Activated CD8-positive, alpha-beta memory T cell treated with anti-CD3 and anti-CD28 coated beads, Interleukin-2, amount 10 ng/mL, durations not matched to agents 7 days and 5 days (primary cell): Measurements from ENCODE around the gene ABLIM2. TPM values are rescaled to one million over a fixed set of nuclear protein-coding genes. Genes with fewer than 3 reads are reported as not detected.

Source experiments
- ATAC-seq: fragments of 150-1000 bp; cut with Tn5 transposase; one replicate; pipeline ENCODE4 v1.10.0; 2021; ENCODE audit warnings: moderate library complexity
- CTCF ChIA-PET: fragments of 350-600 bp; sonication (Branson Sonifier 250); formaldehyde crosslinking; loops from one replicate; lab custom pipeline; 2021; ENCODE audit warnings: antibody characterized with exemption; lab: Charles Lee
- DNase-seq: peaks from one replicate; pipeline ENCODE4 v3.0.0-alpha.2; 2020
- H3K27ac Mint-ChIP-seq: one replicate; pipeline ENCODE4 v1.8.0; 2021; ENCODE audit warnings: mild to moderate bottlenecking, mixed read lengths
- H3K27me3 Mint-ChIP-seq: one replicate; pipeline ENCODE4 v1.8.0; 2021; ENCODE audit warnings: mixed read lengths
- H3K36me3 Mint-ChIP-seq: one replicate; pipeline ENCODE4 v1.8.0; 2021; ENCODE audit warnings: mild to moderate bottlenecking, mixed read lengths
- H3K4me1 Mint-ChIP-seq: one replicate; pipeline ENCODE4 v1.8.0; 2021; ENCODE audit warnings: mixed read lengths
- H3K4me3 Mint-ChIP-seq: one replicate; pipeline ENCODE4 v1.8.0; 2021; ENCODE audit warnings: mild to moderate bottlenecking, moderate library complexity, mixed read lengths
- H3K9me3 Mint-ChIP-seq: one replicate; pipeline ENCODE4 v1.8.0; 2022; ENCODE audit warnings: low read depth, mixed read lengths
- total RNA-seq, 2 experiments: library from RNA; stranded (reverse); gene quantifications; one replicate each; pipeline ENCODE4 v1.2.3, GENCODE V29; 2021

ABLIM2 gene
- total RNA-seq, 2 experiments from 2014 or later: 0.19 TPM; not detected in 1

DNA sequence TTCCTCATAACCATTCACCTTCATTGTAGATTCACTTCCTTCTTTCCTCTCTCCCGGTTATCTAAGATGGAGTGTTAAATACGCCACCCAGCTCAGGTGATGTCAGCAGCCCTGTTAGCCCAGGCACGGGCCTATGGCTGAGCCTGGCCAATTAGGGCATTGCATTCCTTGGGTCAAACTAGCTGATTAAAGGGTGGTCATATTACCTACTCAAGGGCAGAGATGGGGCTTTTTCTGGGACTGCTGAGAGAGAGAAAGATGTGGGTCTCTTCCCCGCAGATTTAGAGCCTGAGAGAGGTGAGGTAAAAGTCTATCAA is 179.0 kb downstream of the ABLIM2 start:
- Mint-ChIP-seq H3K4me1 (peaks cover 7% of the 10 kb centered on the region), H3K27me3 (peaks cover 3% of the 10 kb centered on the region), H3K36me3 (no peaks in the 10 kb centered on the region), H3K9me3 (no peaks in the 10 kb centered on the region), H3K4me3 (no peak overlapping the region), H3K27ac (no peak overlapping the region)
- DNase-seq (no peak), ATAC-seq (no peak)
- CTCF ChIA-PET: interaction anchor here (2.8 kb wide), 1 partner anchor 8 kb away, joined by 11 read pairs; no protein-coding TSS in a partner anchor

DNA sequence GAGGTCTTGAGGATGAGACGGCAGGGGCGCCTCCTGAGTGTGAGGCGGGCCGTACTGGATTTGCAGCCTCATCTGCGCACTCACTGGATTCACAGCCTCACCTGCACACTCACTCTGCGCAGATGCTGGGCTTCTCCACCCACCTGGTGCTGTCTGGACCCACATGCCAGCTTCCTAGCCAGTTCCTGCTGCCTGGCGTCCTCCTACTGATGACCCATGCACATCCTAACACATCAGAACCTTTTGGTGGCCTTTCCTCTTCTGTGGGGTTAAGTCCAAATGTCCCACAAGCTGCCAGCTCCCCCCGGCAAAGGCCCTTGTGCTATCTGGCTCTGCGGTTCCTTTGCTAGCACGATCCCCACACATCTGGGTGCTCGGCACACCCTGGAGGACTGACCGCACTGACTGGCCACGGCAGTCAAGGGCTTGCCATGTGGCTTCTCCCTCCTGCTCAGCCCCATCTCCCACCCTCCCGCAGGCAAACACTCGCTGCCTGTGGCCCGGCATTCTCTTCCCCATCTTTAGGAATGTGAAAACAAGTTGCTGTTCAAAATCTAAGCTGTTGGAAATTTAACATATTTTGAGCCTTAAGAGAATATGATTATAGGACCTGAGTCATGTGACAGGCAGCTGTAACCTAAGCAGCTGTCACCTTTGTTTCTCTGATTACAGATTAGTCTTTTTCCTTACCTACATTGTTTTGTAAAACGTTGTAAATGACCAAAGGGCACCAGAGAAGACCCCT is 179.5 kb downstream of the ABLIM2 start:
- ATAC-seq (no peak), DNase-seq (no peak)
- Mint-ChIP-seq H3K27me3 (peaks cover 3% of the 10 kb centered on the region), H3K36me3 (no peaks in the 10 kb centered on the region), H3K4me1 (peaks cover 7% of the 10 kb centered on the region), H3K9me3 (no peaks in the 10 kb centered on the region), H3K4me3 (no peak overlapping the region), H3K27ac (no peak overlapping the region)
- CTCF ChIA-PET: interaction anchor here (2.8 kb wide), 1 partner anchor 9 kb away, joined by 11 read pairs; no protein-coding TSS in a partner anchor

DNA sequence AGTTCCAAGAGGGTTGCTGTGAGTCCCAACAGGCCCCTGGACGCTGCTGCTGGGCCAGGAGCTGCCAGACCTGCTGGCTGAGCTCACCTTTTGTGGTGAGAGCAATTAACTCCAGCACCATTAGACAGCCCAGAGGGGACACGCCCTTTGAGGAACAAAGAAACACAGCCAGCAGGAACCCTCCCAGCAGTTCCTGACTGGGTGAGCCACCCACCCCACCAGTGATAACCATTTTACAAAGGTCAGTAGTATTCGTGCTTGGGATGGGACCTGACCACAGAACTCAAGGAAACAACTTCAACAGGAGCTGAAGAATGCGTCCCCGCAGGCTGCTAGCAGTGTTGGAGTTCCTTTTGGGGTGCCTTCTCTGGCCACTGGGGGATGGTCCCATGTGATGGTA is 180.1 kb downstream of the ABLIM2 start:
- no peak for ATAC-seq
- Mint-ChIP-seq H3K9me3 (no peaks in the 10 kb centered on the region), H3K4me1 (peaks cover 10% of the 10 kb centered on the region), H3K36me3 (no peaks in the 10 kb centered on the region), H3K4me3 (no peak overlapping the region), H3K27me3 (peaks cover 3% of the 10 kb centered on the region), H3K27ac (no peak overlapping the region)
- no peak for DNase-seq
- CTCF ChIA-PET: interaction anchor here (0.9 to 2.8 kb wide), 3 partner anchors 9 to 176 kb away, joined by 3 to 11 read pairs (median 5); no protein-coding TSS in a partner anchor

DNA sequence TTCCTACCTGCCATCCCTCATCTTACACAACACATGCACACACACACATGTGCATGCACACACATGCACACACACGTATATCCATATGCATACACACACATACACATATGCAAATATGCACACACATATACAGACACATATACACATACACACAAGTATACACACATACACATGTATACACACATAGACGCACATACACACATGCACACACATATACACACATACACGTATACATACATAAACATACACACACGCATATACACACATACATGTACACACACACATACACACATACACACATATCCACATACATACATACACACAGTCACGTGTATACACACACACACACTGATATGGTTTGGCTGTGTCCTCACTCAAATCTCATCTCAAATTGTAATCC is 182.0 kb downstream of the ABLIM2 start:
- CTCF ChIA-PET: no interaction called here

DNA sequence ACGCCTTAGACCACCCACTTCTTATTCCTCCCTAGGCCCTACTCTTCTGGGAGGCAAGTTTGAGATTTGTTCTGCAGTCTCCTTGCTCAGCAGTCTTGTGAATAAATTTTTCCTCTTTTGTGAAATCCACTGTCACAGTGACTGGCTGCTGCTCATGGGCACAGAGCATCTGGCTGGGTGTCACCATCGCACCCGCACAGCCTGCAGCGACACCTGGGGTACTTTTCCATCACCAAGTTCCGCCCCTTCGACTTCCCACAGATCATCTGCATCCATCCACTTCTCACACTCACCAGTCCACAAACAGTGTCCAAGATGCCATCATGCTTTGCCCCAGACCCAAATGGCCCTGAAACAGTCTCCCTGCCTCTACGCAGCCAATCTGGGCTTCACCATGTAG is 182.6 kb downstream of the ABLIM2 start:
- no peaks in the 10 kb centered on the region for H3K9me3 Mint-ChIP-seq
- peaks cover 3% of the 10 kb centered on the region for H3K27me3 Mint-ChIP-seq
- no peak overlapping the region for H3K4me3 Mint-ChIP-seq
- no peak for ATAC-seq
- H3K4me1 Mint-ChIP-seq: peaks cover 27% of the 10 kb centered on the region
- no peak overlapping the region for H3K27ac Mint-ChIP-seq
- no peak for DNase-seq
- H3K36me3 Mint-ChIP-seq: no peaks in the 10 kb centered on the region
- CTCF ChIA-PET: interaction anchor here (1.6 kb wide), 1 partner anchor 172 kb away, joined by 5 read pairs; no protein-coding TSS in a partner anchor

More for the DNA sequence above, 182.0 kb downstream of the ABLIM2 start:
- Mint-ChIP-seq H3K36me3 (no peaks in the 10 kb centered on the region), H3K4me3 (no peak overlapping the region), H3K9me3 (no peaks in the 10 kb centered on the region), H3K4me1 (peaks cover 24% of the 10 kb centered on the region), H3K27me3 (peaks cover 3% of the 10 kb centered on the region), H3K27ac (no peak overlapping the region)
- ATAC-seq (no peak), DNase-seq (no peak)

DNA sequence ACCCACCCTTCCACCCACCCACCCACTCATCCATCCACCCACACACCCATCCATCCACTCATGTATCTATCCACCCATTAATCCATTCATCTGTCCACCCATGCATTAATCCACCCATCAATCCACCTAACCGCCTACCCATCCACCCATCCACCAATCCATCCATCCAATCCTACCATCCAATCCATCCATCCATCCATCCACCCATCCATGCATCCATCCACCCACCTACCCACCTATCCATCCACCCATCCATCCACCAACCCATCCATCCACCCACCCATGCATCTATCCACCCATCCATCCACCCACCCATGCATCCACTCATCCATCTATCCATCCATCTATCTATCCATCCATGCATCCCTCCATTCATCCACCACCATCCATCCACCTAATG is 184.2 kb downstream of the ABLIM2 start:
- no peak overlapping the region for H3K4me3 Mint-ChIP-seq
- CTCF ChIA-PET: interaction anchor here (1.6 kb wide), 1 partner anchor 170 kb away, joined by 5 read pairs; no protein-coding TSS in a partner anchor
- no peak for ATAC-seq
- H3K27me3 Mint-ChIP-seq: no peaks in the 10 kb centered on the region
- no peaks in the 10 kb centered on the region for H3K9me3 Mint-ChIP-seq
- H3K36me3 Mint-ChIP-seq: no peaks in the 10 kb centered on the region
- no peak for DNase-seq
- H3K27ac Mint-ChIP-seq: no peak overlapping the region
- peaks cover 42% of the 10 kb centered on the region for H3K4me1 Mint-ChIP-seq

DNA sequence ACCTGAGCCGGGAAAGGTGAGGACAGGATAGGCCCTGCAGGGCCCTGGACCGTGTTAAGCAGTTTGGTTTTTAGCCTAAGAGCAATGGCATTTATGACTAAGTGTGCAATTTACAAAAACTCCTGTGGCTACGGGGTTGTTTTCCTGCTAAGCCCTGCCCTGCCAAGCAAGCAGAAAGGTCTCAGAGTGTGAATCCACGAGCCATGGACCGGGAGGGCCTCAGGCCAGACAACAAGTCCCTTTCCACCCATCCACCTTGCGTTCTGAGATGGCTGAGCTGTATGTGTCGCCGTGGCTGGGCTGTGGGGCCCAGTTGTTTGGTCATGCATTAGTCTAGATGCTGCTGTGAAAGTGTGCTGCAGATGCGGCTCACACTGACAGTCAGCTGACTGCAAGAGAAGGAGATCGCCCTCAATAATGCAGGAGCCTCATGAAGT is 185.1 kb downstream of the ABLIM2 start:
- DNase-seq: no peak
- ATAC-seq: no peak
- H3K27ac Mint-ChIP-seq: no peak overlapping the region
- CTCF ChIA-PET: no interaction called here
- H3K4me3 Mint-ChIP-seq: no peak overlapping the region
- H3K27me3 Mint-ChIP-seq: no peaks in the 10 kb centered on the region
- peaks cover 48% of the 10 kb centered on the region for H3K4me1 Mint-ChIP-seq
- no peaks in the 10 kb centered on the region for H3K9me3 Mint-ChIP-seq
- no peaks in the 10 kb centered on the region for H3K36me3 Mint-ChIP-seq

DNA sequence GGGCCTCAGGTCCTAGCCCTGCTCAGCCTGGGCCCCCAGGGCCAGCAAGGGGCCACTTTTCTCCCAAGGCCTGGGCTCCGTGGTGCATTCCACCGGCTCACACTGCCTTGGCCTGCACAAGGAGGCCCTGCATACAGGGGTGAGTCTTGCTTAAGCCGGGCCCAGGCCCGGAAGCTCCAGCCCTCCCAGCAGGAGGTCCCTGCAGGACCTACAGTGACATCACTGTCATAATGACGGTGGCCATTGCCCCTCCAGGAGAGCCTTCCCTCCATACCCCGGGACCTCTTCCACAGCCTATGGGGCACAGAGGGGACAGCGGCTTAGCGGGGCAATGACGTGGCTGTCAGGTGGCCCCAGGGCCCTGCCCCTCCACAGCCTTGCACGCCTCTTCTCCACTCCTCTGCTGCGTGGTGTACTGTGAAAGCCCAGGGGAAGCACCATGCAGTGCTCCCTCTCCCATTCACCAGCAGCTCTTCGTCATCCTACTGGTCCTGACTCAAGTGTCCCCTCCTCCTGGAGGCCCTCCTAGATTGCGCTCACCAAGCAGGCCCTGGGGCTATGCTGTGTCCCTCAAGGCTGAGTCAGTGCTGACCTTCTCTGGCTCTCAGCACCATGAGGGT is 186.6 kb downstream of the ABLIM2 start:
- no peaks in the 10 kb centered on the region for H3K27me3 Mint-ChIP-seq
- peak overlapping the region; percentile 75 for H3K4me3 Mint-ChIP-seq
- ATAC-seq (no peak), DNase-seq (no peak)
- no peaks in the 10 kb centered on the region for H3K36me3 Mint-ChIP-seq
- peak overlapping the region; percentile 73 for H3K27ac Mint-ChIP-seq
- CTCF ChIA-PET: no interaction called here
- H3K9me3 Mint-ChIP-seq: no peaks in the 10 kb centered on the region
- peaks cover 58% of the 10 kb centered on the region for H3K4me1 Mint-ChIP-seq

DNA sequence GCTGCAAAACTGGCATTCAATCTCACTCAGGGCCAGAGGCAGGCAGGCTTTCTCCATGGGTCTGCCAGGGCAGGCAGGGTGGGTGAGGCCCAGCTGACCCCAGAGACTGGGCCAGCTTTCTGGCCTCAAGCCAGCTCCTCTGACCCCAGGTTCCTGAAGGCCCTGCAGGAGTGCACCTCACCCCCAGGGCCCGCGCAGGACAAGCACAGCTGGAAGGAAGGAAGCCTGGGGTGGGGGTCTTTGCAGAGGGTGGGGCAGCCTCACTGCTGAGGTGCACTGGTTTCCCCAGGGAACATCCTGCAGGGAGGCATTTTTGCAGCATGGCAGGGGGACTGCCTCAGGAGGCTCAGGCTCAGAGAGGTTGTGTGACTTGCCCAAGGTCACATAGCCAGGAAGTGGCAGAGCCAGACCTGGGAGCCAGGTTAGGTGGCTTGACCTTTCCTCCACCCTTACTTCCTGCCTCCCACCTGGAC is 187.4 kb downstream of the ABLIM2 start:
- Mint-ChIP-seq H3K4me1 (peaks cover 59% of the 10 kb centered on the region), H3K27me3 (no peaks in the 10 kb centered on the region), H3K27ac (peak overlapping the region; percentile 95), H3K36me3 (no peaks in the 10 kb centered on the region), H3K9me3 (no peaks in the 10 kb centered on the region), H3K4me3 (peak overlapping the region; percentile 75)
- ATAC-seq (no peak), DNase-seq (no peak)
- CTCF ChIA-PET: no interaction called here

DNA sequence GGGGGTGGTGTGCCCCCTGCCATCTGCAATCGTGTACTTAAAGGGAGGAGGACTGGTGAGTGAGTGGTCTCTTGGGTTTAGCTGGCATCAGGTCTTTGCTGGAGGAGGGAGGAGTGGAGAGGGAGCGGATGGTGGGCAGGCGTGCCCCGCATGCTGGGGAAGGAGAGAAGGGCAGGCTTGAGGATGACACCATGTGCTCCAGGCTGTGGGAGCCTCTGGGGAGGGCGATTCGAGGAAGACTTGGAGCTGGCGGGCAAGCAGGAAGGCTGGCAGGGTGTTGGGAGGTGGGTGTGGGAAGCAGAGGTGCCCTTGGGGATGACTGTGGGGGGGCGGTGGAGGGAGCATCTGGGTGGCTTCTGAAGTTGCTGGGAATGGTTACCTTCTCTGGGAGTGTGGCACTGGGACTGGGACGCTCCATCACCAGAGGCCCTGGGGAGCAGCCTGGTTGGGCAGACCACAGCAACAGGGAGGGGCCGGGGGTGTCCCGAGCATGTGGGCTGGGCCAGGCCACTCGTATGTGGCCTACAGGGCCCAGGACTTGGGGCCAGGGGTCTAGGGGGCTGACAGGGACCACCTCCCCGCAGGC is 188.2 kb downstream of the ABLIM2 start:
- Mint-ChIP-seq H3K27ac (peak overlapping the region; percentile 95), H3K4me1 (peaks cover 62% of the 10 kb centered on the region), H3K27me3 (no peaks in the 10 kb centered on the region), H3K4me3 (peak overlapping the region; percentile 75), H3K36me3 (no peaks in the 10 kb centered on the region), H3K9me3 (no peaks in the 10 kb centered on the region)
- CTCF ChIA-PET: interaction anchor here (0.8 to 1.5 kb wide), 2 partner anchors 18 to 166 kb away, joined by 3 to 7 read pairs; no protein-coding TSS in a partner anchor
- no peak for ATAC-seq
- DNase-seq: no peak

DNA sequence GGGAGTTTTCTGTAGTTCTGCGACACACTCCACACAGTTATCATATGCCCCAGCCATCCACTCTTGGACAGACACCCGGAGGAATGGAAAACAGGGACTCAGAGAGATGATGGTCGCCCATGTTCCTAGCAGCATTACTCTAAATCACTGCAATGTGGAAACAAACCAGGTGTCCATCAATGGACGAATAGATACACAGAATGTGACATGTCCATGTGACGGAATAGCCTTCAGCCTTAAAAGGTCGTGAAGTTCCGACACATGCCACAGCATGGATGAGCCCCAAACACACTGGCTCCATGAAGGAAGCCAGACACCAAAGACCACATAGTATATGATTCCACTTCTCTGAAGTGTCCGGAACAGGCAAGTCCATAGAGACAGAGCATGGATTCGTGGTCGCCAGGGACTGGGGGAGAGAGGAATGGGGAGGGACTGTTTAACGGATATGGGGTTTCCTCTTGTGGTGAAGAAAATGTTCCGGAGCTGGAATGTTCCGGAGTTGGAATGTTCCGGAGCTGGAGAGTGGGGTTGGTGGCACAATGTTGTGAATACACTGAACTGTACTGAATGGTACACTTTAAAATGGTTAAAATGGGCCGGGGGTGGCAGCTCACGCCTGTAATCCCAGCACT is 190.2 kb downstream of the ABLIM2 start:
- no peaks in the 10 kb centered on the region for H3K27me3 Mint-ChIP-seq
- ATAC-seq (no peak), DNase-seq (no peak)
- CTCF ChIA-PET: interaction anchor here (1.0 to 1.8 kb wide), 5 partner anchors 19 to 164 kb away, joined by 3 to 5 read pairs (median 4); no protein-coding TSS in a partner anchor
- no peaks in the 10 kb centered on the region for H3K36me3 Mint-ChIP-seq
- H3K27ac Mint-ChIP-seq: peak overlapping the region; percentile 42
- peaks cover 72% of the 10 kb centered on the region for H3K4me1 Mint-ChIP-seq
- H3K9me3 Mint-ChIP-seq: no peaks in the 10 kb centered on the region
- no peak overlapping the region for H3K4me3 Mint-ChIP-seq

DNA sequence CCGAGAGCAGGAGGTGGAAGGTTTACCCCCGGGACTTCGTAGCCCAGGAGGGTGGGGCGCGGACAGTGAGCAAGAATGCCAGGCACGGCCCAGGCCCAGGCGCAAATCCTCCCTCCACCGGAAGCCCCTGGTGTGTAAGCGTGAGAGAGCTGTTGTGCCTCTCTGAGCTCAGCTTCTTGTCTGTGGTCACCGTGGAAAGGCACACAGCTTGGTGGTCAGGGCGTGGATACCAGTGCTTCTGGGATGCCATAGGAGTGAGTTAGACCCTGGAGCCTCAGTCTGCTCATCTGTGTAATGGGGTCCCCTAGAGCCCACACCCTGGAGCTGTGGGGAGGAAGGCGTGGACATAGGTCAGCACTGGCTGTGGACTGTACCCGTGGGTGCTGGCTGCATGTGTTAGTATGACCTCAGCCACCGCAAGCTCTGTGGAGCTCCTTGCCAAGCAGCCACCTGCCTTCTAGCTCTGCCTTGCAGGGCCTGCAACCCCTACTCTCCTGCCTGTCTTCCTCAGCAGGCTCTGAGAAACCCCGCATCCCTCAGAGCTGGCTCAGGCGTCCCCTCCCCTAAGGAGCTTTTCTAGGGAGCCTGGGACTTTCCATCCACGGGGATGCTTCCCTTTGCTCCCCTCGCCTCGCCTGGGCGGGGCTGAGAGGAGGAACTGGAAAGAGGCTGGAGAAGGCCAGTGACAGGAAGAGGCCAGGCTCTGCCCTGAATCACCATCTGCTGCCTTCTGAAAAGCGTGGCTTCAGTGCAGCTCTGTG is 190.9 kb downstream of the ABLIM2 start:
- CTCF ChIA-PET: interaction anchor here (0.7 to 1.8 kb wide), 8 partner anchors 19 to 163 kb away, joined by 3 to 5 read pairs (median 3); no protein-coding TSS in a partner anchor
- H3K27me3 Mint-ChIP-seq: no peaks in the 10 kb centered on the region
- no peaks in the 10 kb centered on the region for H3K9me3 Mint-ChIP-seq
- H3K4me1 Mint-ChIP-seq: peaks cover 73% of the 10 kb centered on the region
- no peak for DNase-seq
- no peak overlapping the region for H3K4me3 Mint-ChIP-seq
- H3K36me3 Mint-ChIP-seq: no peaks in the 10 kb centered on the region
- peak overlapping the region; percentile 42 for H3K27ac Mint-ChIP-seq
- peak; percentile 4 for ATAC-seq
